GM03348 (cell line): ENCODE data around the gene LGR4.
A peak's percentile ranks its signal among the peaks of the same experiment; 100 is the strongest.
"Not testable (repeated sequence)": the region's sequence is repeated elsewhere in the genome, so short reads cannot be mapped to it uniquely, and the experiment has no call there.

Experiments
- DNase-seq: peaks from one replicate; pipeline ENCODE4 v3.0.0; 2012; ENCODE audit warnings: low spot score

The LGR4 gene

GRCh38 chr11:27459191-27459590 is 13.4 kb downstream of the LGR4 start:
- DNase-seq, result no peak

- DNase-seq, result no peak
Measured at GRCh38 chr11:27458182-27458581, 14.4 kb downstream of the LGR4 start.

GRCh38 chr11:27456795-27457329 is 15.7 kb downstream of the LGR4 start:
- DNase-seq, result no peak

- peak; percentile 51 for DNase-seq
Measured at GRCh38 chr11:27456140-27456794, 16.3 kb downstream of the LGR4 start.

GRCh38 chr11:27455667-27456066 is 16.9 kb downstream of the LGR4 start:
- DNase-seq, result no peak

GRCh38 chr11:27453701-27454100 is 18.9 kb downstream of the LGR4 start:
- no peak for DNase-seq

GRCh38 chr11:27452147-27452546 is 20.4 kb downstream of the LGR4 start:
- no peak for DNase-seq

- DNase-seq, result peak; percentile 50
Measured at GRCh38 chr11:27451244-27451965, 21.2 kb downstream of the LGR4 start.

GRCh38 chr11:27448184-27448540 is 24.4 kb downstream of the LGR4 start:
- not testable (repeated sequence) for DNase-seq

- peak; percentile 46 for DNase-seq
Measured at GRCh38 chr11:27447288-27448183, 25.1 kb downstream of the LGR4 start.

GRCh38 chr11:27445625-27446024 is 27.0 kb downstream of the LGR4 start:
- no peak for DNase-seq

GRCh38 chr11:27444801-27445215 is 27.8 kb downstream of the LGR4 start:
- DNase-seq, result no peak

GRCh38 chr11:27443746-27444507 is 28.7 kb downstream of the LGR4 start:
- no peak for DNase-seq

GRCh38 chr11:27443227-27443626 is 29.4 kb downstream of the LGR4 start:
- no peak for DNase-seq

- no peak for DNase-seq
Measured at GRCh38 chr11:27440090-27440489, 32.5 kb downstream of the LGR4 start.

- no peak for DNase-seq
Measured at GRCh38 chr11:27438595-27438981, 34.0 kb downstream of the LGR4 start.

- DNase-seq, result no peak
Measured at GRCh38 chr11:27437829-27438594, 34.6 kb downstream of the LGR4 start.

GRCh38 chr11:27436916-27437315 is 35.7 kb downstream of the LGR4 start:
- no peak for DNase-seq

GRCh38 chr11:27433742-27434141 is 38.8 kb downstream of the LGR4 start:
- DNase-seq, result no peak

- no peak for DNase-seq
Measured at GRCh38 chr11:27431808-27432207, 40.8 kb downstream of the LGR4 start.
